Stimulated activated CD8-positive, alpha-beta memory T cell treated with anti-CD3 and anti-CD28 coated beads, Interleukin-15, amount 100 ng/mL, for 24 hours (primary cell): ENCODE measurements around the gene CAND1.

ENCODE experiments used
- DNase-seq: peaks from one replicate; pipeline ENCODE4 v3.0.0-alpha.2; 2020; ENCODE audit warnings: low read depth

Gene CAND1

DNA sequence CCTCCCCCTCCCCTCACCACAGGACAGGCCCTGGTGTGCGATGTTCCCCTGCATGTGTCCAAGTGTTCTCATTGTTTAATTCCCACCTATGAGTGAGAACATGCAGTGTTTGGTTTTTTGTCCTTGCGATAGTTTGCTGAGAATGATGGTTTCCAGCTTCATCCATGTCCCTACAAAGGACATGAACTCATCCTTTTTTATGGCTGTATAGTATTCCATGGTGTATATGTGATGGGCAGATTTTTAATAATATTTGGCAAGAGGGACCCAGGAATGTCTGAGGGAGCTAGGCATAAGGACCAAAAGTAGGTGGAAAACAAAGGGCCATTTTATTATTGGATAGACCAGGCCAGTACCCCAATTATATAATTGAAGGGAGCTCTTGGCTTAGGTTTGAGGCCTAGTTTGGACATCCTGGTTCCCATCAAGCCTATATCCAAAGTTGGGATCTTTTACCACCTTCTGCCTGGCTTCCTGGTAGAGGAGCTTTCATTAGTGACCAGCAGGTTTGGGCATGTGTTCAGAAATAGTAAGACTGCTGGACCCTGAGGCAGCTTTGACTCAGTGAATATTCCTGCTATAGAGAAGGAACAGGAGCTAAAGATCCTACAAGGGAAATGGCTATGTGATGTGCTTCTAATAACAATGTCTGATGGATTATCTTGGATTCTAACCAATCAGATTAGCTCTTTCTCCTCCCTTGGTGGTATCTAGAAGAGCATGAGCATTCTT lies 76.0 kb downstream of the CAND1 start:
- DNase-seq: no peak

GRCh38 chr12:67348683-67349082 lies 79.5 kb downstream of the CAND1 start:
- DNase-seq: no peak

DNA sequence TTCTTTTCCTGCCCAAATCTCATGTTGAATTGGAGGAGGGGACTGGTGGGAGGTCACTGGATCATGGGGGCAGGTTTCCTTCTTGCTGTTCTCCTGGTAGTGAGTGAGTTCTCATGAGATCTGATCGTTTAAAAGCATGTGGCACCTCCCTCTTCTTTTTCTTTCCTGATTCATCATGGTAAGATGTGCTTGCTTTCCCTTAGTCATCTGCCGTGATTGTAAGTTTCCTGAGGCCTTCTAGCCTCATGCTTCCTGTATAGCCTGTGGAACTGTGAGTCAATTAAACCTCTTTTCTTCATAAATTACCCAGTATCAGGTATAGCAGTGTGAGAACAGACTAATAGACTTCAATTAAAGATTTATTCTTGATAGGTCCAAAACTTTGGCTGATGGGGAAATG lies 83.5 kb downstream of the CAND1 start:
- no peak for DNase-seq

DNA sequence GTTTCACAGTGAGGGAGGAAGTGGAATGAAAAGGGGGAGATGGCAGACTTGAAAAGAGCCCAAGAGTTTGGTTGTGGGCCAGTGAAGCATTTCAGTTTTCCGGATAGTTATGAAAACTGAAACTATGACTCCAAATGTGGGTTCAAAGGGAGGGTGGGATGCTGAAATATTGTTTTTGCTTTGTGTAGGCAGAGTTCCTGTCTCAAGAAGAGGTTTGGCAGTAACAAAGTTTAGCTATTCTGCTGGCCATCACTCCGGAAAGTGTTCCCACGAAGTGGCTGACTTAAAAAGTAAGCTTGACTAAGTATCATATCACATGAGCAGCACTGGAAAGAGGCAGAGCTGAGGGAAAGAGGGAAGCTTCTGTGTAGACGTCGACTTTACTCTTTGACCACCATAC lies 85.2 kb downstream of the CAND1 start:
- no peak for DNase-seq

GRCh38 chr12:67354966-67355365 lies 85.8 kb downstream of the CAND1 start:
- DNase-seq: no peak

- DNase-seq: no peak
Measured at GRCh38 chr12:67355428-67356379, 86.5 kb downstream of the CAND1 start.

GRCh38 chr12:67356380-67356774 lies 87.2 kb downstream of the CAND1 start:
- no peak for DNase-seq

DNA sequence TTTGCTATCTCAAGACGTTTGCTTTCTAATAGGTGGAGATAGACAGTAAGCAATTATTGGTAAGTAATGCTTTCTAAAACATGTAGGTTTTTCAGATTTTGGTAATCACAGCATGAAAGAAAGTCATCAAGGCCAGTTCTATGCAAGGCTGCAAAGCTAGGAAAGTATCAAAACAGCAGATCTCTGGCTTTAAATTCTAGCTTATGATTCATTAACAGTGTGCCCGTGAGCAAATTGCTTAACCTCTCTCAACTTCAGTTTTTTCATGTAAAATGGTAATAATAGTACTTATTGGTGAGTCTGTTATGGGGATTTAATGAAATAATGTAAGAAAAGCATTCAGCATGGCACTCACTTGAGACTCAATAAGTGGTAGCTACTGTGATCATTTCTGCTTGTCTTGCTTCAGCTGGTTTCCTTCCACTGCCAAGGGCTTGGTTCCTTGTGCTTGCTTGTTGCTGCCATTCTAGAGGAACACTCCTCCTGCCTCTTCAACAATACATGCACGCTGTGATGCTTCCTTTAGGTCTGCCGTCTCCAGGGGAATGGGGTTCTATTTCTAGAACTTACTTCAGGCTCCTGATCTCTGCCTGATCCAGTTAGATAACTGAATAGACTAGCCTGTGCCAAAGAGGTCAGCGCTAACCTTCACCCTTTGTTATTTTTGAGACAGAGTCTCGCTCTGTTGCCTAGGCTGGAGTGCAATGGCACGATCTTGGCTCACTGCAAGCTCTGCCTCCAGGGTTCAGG lies 88.4 kb downstream of the CAND1 start:
- no peak for DNase-seq

DNA sequence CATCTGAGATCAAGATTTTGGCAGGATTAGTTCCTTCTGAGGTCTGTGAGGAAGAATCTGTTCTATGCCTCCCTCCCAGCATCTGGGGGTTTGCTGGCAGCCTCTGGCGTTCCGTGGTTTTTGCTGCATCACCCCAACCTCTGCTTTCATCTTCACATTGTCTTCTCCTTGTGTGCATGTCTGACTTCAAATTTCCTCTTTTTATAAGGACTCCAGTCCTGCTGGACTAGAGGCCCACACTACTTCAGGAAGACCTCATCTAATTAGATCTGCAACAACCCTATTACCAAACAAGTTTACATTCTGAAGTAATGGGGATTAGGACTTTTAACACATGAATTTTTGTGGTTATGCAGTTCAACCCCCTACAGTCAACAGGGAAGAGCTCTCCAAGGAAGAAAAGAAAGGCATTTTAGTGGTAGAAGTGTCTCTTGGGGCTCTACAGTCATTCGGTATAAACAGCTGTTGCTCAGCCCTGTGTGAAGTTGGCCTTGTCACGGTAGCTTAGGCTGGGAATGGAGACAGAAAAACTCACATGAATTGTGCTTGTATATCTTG lies 89.7 kb downstream of the CAND1 start:
- DNase-seq: no peak

- no peak for DNase-seq
Measured at GRCh38 chr12:67362526-67362925, 93.4 kb downstream of the CAND1 start.

DNA sequence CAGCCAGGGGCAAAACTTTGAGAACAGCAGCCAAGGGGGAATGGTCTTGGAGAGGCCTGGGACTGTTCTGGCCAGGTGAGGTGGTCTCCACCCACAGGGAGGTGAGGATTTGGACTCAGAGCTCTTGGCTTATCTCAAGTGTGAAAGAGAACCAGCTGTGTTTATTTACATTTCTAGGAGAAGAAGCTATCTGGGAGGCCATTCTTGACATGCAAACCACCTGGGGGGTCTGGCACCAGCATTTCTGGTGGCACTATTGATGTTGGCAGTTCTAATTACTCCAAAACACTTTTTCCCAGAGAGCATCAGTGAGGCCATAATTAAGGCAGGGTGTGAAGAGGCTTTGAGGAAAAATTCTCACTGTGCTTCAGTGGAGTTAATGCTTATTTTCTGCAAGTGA lies 95.1 kb downstream of the CAND1 start:
- DNase-seq: no peak

GRCh38 chr12:67365131-67365530 lies 96.0 kb downstream of the CAND1 start:
- no peak for DNase-seq

- DNase-seq: no peak
Measured at GRCh38 chr12:67367843-67368242, 98.7 kb downstream of the CAND1 start.
